Fibroblast of lung (primary cell): Measurements from ENCODE around the gene C20orf141. TPM values are rescaled to one million over a fixed set of nuclear protein-coding genes. Genes with fewer than 3 reads are reported as not detected.

Experiments used
- DNase-seq, 2 donors: peaks; one replicate each; pipeline versions ENCODE4 v3.0.0 to v3.0.0-alpha.2; 2010; ENCODE audit warnings: low read depth in 2 of 2
- H2AFZ ChIP-seq: 2 replicates; pipeline ENCODE4 v1.5.1; 2012; ENCODE audit warnings: low read length, control low read depth, inconsistent platforms
- H3K27ac ChIP-seq: 2 replicates; pipeline ENCODE4 v1.5.1; 2011; ENCODE audit warnings: low read length, control low read depth; ENCODE audit not compliant: insufficient read depth
- H3K27me3 ChIP-seq: 2 replicates; pipeline ENCODE4 v1.5.1; 2011; ENCODE audit warnings: mild to moderate bottlenecking, low read length; ENCODE audit not compliant: control insufficient read depth, insufficient read depth
- H3K36me3 ChIP-seq: 2 replicates; pipeline ENCODE4 v1.5.1; 2011; ENCODE audit warnings: low read length; ENCODE audit not compliant: control insufficient read depth, insufficient read depth
- H3K4me1 ChIP-seq: 2 replicates; pipeline ENCODE4 v1.5.1; 2011; ENCODE audit warnings: low read length; ENCODE audit not compliant: control insufficient read depth, insufficient read depth; ENCODE audit errors: extremely low read depth
- H3K4me2 ChIP-seq: 2 replicates; pipeline ENCODE4 v1.5.1; 2011; ENCODE audit warnings: low read length, control low read depth; ENCODE audit not compliant: insufficient read depth; ENCODE audit errors: extremely low read depth
- H3K4me3 ChIP-seq, 4 experiments: fragments of 200-600 bp in 1 of 4; sonication (generic) in 1 of 4; replicated peaks in 1 of 4; 2 replicates each; pipeline ENCODE4 v1.5.1; 2011 to 2016; ENCODE audit warnings: low read length in 4 of 4, low read depth in 3 of 4, mild to moderate bottlenecking in 3 of 4, control low read depth in 2 of 4, inconsistent platforms in 1 of 4, mixed read lengths in 1 of 4; ENCODE audit not compliant: insufficient read depth in 1 of 4; ENCODE audit errors: control extremely low read depth in 1 of 4
- H3K79me2 ChIP-seq: 2 replicates; pipeline ENCODE4 v1.5.1; 2012; ENCODE audit warnings: mild to moderate bottlenecking, low read length, inconsistent platforms; ENCODE audit not compliant: control insufficient read depth, insufficient read depth
- H3K9ac ChIP-seq: 2 replicates; pipeline ENCODE4 v1.5.1; 2011; ENCODE audit warnings: mild to moderate bottlenecking, low read length, control low read depth; ENCODE audit not compliant: insufficient read depth
- H3K9me3 ChIP-seq: 2 replicates; pipeline ENCODE4 v1.5.1; 2012; ENCODE audit warnings: low read depth, low read length; ENCODE audit not compliant: control insufficient read depth, insufficient read depth
- H4K20me1 ChIP-seq: 2 replicates; pipeline ENCODE4 v1.5.1; 2011; ENCODE audit warnings: low read length; ENCODE audit not compliant: control insufficient read depth, insufficient read depth; ENCODE audit errors: extremely low read depth
- CTCF ChIP-seq, 2 donors: IDR thresholded peaks in 1 of 2; conservative IDR thresholded peaks in 1 of 2; 1 replicate in 1 of 2; 2 replicates in 1 of 2; pipeline ENCODE4 v1.5.1; 2011 to 2012; ENCODE audit warnings: low read length in 2 of 2, control low read depth in 1 of 2, inconsistent platforms in 1 of 2, low read depth in 1 of 2, mild to moderate bottlenecking in 1 of 2
- EZH2 ChIP-seq: IDR thresholded peaks from 2 replicates; pipeline ENCODE4 v1.5.1; 2012; ENCODE audit warnings: low read length, control low read depth, mild to moderate bottlenecking; ENCODE audit errors: missing control alignments
- polyA plus RNA-seq, 2 donors: library from polyadenylated mRNA; depleted of rRNA in 1 of 2; stranded (reverse) in 1 of 2; unstranded in 1 of 2; fragments of >200 nt; gene quantifications; 2 replicates each; pipeline ENCODE4 v1.2.1, GENCODE V29; 2011 to 2012; ENCODE audit warnings: missing spikeins in 1 of 2
- total RNA-seq: library from RNA; depleted of rRNA; stranded (reverse); fragments of >200 nt; gene quantifications from 2 replicates; pipeline ENCODE4 v1.2.1, GENCODE V29; 2014

C20orf141 gene
- total and polyA plus RNA-seq, 2 donors (not counting 1 experiment from before 2014, with no cell fraction given), result 0.57 TPM; not detected in 1

GRCh38 chr20:2817341-2817726, 2.5 kb downstream of the C20orf141 start:
- Histone ChIP-seq H3K27ac (no peak overlapping the region), H3K9me3 (no peaks in the 10 kb centered on the region), H4K20me1 (no peaks in the 10 kb centered on the region), H3K9ac (no peak overlapping the region), H3K79me2 (no peaks in the 10 kb centered on the region), H3K4me3 (no peak overlapping the region), H2AFZ (no peak overlapping the region), H3K27me3 (peaks cover 14% of the 10 kb centered on the region), H3K36me3 (no peaks in the 10 kb centered on the region), H3K4me1 (peaks cover 29% of the 10 kb centered on the region), H3K4me2 (no peak overlapping the region)
- DNase-seq, result no peak
- TF ChIP-seq EZH2 (no peak), CTCF (conservative IDR thresholded peaks at IDR 0.05 in 1 of 2, IDR thresholded peaks at IDR 0.05 in 1 of 2; ENCODE audit: low read depth in 1 of 2, low read length in 2 of 2) (no peak)

- Histone ChIP-seq H3K27ac (no peak overlapping the region), H3K4me1 (peaks cover 29% of the 10 kb centered on the region), H3K27me3 (peaks cover 14% of the 10 kb centered on the region), H2AFZ (no peak overlapping the region), H3K4me2 (no peak overlapping the region), H3K9me3 (no peaks in the 10 kb centered on the region), H3K36me3 (no peaks in the 10 kb centered on the region), H4K20me1 (no peaks in the 10 kb centered on the region), H3K4me3 (no peak overlapping the region), H3K9ac (no peak overlapping the region), H3K79me2 (no peaks in the 10 kb centered on the region)
- TF ChIP-seq CTCF (conservative IDR thresholded peaks at IDR 0.05 in 1 of 2, IDR thresholded peaks at IDR 0.05 in 1 of 2; ENCODE audit: low read depth in 1 of 2, low read length in 2 of 2), result no peak
- TF ChIP-seq EZH2, result no peak
- peak in 1 of 2 donors; percentile 32 for DNase-seq
Measured at GRCh38 chr20:2817891-2818595, 3.3 kb downstream of the C20orf141 start.

GRCh38 chr20:2820084-2820895, 5.5 kb downstream of the C20orf141 start:
- Histone ChIP-seq H3K4me3 (no peak overlapping the region), H3K27me3 (peaks cover 14% of the 10 kb centered on the region), H3K4me2 (peak overlapping the region; percentile 55), H3K9ac (no peak overlapping the region), H3K79me2 (no peaks in the 10 kb centered on the region), H3K9me3 (no peaks in the 10 kb centered on the region), H2AFZ (no peak overlapping the region), H3K36me3 (no peaks in the 10 kb centered on the region), H3K4me1 (peaks cover 20% of the 10 kb centered on the region), H4K20me1 (no peaks in the 10 kb centered on the region), H3K27ac (peak overlapping the region; percentile 35)
- TF ChIP-seq CTCF (conservative IDR thresholded peaks at IDR 0.05 in 1 of 2, IDR thresholded peaks at IDR 0.05 in 1 of 2; ENCODE audit: low read depth in 1 of 2, low read length in 2 of 2) (no peak), EZH2 (peak; percentile 63)
- DNase-seq, result peak; percentile 39 to 63
